Liver (tissue), 3 donors: ENCODE results near the gene RALGAPB.
"Not testable (repeated sequence)": the region's sequence is repeated elsewhere in the genome, so short reads cannot be mapped to it uniquely, and the experiment has no call there.

Source experiments
- EGR1 ChIP-seq, 2 donors: IDR thresholded peaks; 2 replicates each; pipeline ENCODE4 v1.6.1; 2016 to 2018; ENCODE audit warnings: antibody characterized with exemption in 2 of 2, low read depth in 2 of 2
- GABPA ChIP-seq, 2 donors: IDR thresholded peaks in 1 of 2; conservative IDR thresholded peaks in 1 of 2; 2 replicates each; pipeline ENCODE4 v1.6.1; 2016; ENCODE audit warnings: antibody characterized with exemption in 2 of 2, mild to moderate bottlenecking in 1 of 2, moderate library complexity in 1 of 2
- HNF4A ChIP-seq, 2 donors: conservative IDR thresholded peaks; 2 replicates each; pipeline ENCODE4 v1.6.1; 2016; ENCODE audit warnings: antibody characterized with exemption in 2 of 2, mild to moderate bottlenecking in 2 of 2
- JUND ChIP-seq, 2 donors: IDR thresholded peaks; 2 replicates each; pipeline ENCODE4 v1.6.1; 2016; ENCODE audit warnings: antibody characterized with exemption in 2 of 2
- NR2F2 ChIP-seq: IDR thresholded peaks from 2 replicates; pipeline ENCODE4 v1.6.1; 2016; ENCODE audit warnings: antibody characterized with exemption
- RAD21 ChIP-seq, 2 donors: IDR thresholded peaks; 2 replicates each; pipeline ENCODE4 v1.6.1; 2016; ENCODE audit warnings: antibody characterized with exemption in 2 of 2, mild to moderate bottlenecking in 2 of 2
- SP1 ChIP-seq: IDR thresholded peaks from 2 replicates; pipeline ENCODE4 v1.6.1; 2018; ENCODE audit warnings: antibody characterized with exemption, mild to moderate bottlenecking
- TAF1 ChIP-seq: conservative IDR thresholded peaks from 2 replicates; pipeline ENCODE4 v1.6.1; 2016; ENCODE audit warnings: antibody characterized with exemption, mild to moderate bottlenecking
- YY1 ChIP-seq: IDR thresholded peaks from 2 replicates; pipeline ENCODE4 v1.6.1; 2016; ENCODE audit warnings: antibody characterized with exemption, mild to moderate bottlenecking
- TF ChIP-seq, protein P1 (sequence below): fragments of 150-350 bp; IDR thresholded peaks from 2 replicates; pipeline ENCODE4 v1.5.1; 2017; ENCODE audit warnings: improper control_type of control experiment, low read depth, low read length; ENCODE audit not compliant: missing input control
- TF ChIP-seq, protein P2 (sequence below): IDR thresholded peaks from 2 replicates; pipeline ENCODE4 v1.6.1; 2016; ENCODE audit warnings: antibody characterized with exemption, mild to moderate bottlenecking
- donor health status: healthy.
- donor health status: healthy.

DNA sequence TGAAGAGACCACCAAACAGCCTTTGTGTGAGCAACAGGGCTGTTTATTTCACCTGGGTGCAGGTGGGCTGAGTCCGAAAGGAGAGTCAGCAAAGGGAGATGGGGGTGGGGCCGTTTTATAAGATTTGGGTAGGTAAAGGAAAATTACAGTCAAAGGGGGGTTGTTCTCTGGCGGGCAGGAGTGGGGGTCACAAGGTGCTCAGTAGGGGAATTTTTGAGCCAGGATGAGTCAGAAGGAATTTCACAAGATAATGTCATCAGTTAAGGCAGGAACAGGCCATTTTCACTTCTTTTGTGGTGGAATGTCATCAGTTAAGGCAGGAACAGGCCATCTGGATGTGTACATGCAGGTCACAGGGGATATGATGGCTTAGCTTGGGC is 119.8 kb downstream of the RALGAPB start:
- TF ChIP-seq RAD21 (IDR thresholded peaks at IDR 0.05); YY1; HNF4A (conservative IDR thresholded peaks at IDR 0.05); EGR1 (IDR thresholded peaks at IDR 0.05; ENCODE audit: low read depth in 2 of 2); TAF1; GABPA (IDR thresholded peaks at IDR 0.05 in 1 of 2, conservative IDR thresholded peaks at IDR 0.05 in 1 of 2); JUND (IDR thresholded peaks at IDR 0.05); NR2F2; SP1: not testable (repeated sequence)
- TF ChIP-seq, protein P1, sequence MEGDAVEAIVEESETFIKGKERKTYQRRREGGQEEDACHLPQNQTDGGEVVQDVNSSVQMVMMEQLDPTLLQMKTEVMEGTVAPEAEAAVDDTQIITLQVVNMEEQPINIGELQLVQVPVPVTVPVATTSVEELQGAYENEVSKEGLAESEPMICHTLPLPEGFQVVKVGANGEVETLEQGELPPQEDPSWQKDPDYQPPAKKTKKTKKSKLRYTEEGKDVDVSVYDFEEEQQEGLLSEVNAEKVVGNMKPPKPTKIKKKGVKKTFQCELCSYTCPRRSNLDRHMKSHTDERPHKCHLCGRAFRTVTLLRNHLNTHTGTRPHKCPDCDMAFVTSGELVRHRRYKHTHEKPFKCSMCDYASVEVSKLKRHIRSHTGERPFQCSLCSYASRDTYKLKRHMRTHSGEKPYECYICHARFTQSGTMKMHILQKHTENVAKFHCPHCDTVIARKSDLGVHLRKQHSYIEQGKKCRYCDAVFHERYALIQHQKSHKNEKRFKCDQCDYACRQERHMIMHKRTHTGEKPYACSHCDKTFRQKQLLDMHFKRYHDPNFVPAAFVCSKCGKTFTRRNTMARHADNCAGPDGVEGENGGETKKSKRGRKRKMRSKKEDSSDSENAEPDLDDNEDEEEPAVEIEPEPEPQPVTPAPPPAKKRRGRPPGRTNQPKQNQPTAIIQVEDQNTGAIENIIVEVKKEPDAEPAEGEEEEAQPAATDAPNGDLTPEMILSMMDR = not testable (repeated sequence)
- TF ChIP-seq, protein P2, sequence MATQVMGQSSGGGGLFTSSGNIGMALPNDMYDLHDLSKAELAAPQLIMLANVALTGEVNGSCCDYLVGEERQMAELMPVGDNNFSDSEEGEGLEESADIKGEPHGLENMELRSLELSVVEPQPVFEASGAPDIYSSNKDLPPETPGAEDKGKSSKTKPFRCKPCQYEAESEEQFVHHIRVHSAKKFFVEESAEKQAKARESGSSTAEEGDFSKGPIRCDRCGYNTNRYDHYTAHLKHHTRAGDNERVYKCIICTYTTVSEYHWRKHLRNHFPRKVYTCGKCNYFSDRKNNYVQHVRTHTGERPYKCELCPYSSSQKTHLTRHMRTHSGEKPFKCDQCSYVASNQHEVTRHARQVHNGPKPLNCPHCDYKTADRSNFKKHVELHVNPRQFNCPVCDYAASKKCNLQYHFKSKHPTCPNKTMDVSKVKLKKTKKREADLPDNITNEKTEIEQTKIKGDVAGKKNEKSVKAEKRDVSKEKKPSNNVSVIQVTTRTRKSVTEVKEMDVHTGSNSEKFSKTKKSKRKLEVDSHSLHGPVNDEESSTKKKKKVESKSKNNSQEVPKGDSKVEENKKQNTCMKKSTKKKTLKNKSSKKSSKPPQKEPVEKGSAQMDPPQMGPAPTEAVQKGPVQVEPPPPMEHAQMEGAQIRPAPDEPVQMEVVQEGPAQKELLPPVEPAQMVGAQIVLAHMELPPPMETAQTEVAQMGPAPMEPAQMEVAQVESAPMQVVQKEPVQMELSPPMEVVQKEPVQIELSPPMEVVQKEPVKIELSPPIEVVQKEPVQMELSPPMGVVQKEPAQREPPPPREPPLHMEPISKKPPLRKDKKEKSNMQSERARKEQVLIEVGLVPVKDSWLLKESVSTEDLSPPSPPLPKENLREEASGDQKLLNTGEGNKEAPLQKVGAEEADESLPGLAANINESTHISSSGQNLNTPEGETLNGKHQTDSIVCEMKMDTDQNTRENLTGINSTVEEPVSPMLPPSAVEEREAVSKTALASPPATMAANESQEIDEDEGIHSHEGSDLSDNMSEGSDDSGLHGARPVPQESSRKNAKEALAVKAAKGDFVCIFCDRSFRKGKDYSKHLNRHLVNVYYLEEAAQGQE = not testable (repeated sequence)
